Endothelial cell (in vitro differentiated cells): ENCODE results near the gene XXYLT1. TPM values are rescaled to one million over a fixed set of nuclear protein-coding genes. Genes with fewer than 3 reads are reported as not detected.
A peak's percentile ranks its signal among the peaks of the same experiment; 100 is the strongest.

Experiments
- DNase-seq: peaks from one replicate; pipeline ENCODE4 v3.0.0; 2021; ENCODE audit warnings: low spot score
- H3K27ac Mint-ChIP-seq: one replicate; pipeline ENCODE4 v1.8.0; 2021; ENCODE audit warnings: mixed read lengths, inconsistent platforms; ENCODE audit not compliant: unreplicated experiment
- H3K27me3 Mint-ChIP-seq: one replicate; pipeline ENCODE4 v1.8.0; 2021; ENCODE audit warnings: mild to moderate bottlenecking, moderate library complexity, mixed read lengths, inconsistent platforms; ENCODE audit not compliant: unreplicated experiment
- H3K36me3 Mint-ChIP-seq: one replicate; pipeline ENCODE4 v1.8.0; 2021; ENCODE audit warnings: mild to moderate bottlenecking, low read depth, mixed read lengths, inconsistent platforms; ENCODE audit not compliant: unreplicated experiment
- H3K4me1 Mint-ChIP-seq: one replicate; pipeline ENCODE4 v1.8.0; 2021; ENCODE audit warnings: mild to moderate bottlenecking, mixed read lengths, inconsistent platforms; ENCODE audit not compliant: unreplicated experiment
- H3K4me3 Mint-ChIP-seq: one replicate; pipeline ENCODE4 v1.8.0; 2021; ENCODE audit warnings: mild to moderate bottlenecking, mixed read lengths, inconsistent platforms; ENCODE audit not compliant: unreplicated experiment
- H3K9me3 Mint-ChIP-seq: one replicate; pipeline ENCODE4 v1.8.0; 2021; ENCODE audit warnings: mixed read lengths, inconsistent platforms; ENCODE audit not compliant: unreplicated experiment
- total RNA-seq: library from RNA; stranded (reverse); fragmentation: NEBNext Ultra II Directional; extraction: Animal tissue kit (Norgen Biotek cat#: 25700); gene quantifications from one replicate; pipeline ENCODE4 v1.2.1, GENCODE V29; 2021; ENCODE audit not compliant: unreplicated experiment
- TF ChIP-seq, protein P1 (sequence below): fragments of 200-600 bp; sonication (generic); IDR thresholded peaks from one replicate; pipeline ENCODE4 v1.5.0; 2021; ENCODE audit warnings: antibody characterized with exemption; ENCODE audit not compliant: unreplicated experiment

XXYLT1 gene
- total RNA-seq, 1 donor from 2014 or later = 25.0 TPM

DNA sequence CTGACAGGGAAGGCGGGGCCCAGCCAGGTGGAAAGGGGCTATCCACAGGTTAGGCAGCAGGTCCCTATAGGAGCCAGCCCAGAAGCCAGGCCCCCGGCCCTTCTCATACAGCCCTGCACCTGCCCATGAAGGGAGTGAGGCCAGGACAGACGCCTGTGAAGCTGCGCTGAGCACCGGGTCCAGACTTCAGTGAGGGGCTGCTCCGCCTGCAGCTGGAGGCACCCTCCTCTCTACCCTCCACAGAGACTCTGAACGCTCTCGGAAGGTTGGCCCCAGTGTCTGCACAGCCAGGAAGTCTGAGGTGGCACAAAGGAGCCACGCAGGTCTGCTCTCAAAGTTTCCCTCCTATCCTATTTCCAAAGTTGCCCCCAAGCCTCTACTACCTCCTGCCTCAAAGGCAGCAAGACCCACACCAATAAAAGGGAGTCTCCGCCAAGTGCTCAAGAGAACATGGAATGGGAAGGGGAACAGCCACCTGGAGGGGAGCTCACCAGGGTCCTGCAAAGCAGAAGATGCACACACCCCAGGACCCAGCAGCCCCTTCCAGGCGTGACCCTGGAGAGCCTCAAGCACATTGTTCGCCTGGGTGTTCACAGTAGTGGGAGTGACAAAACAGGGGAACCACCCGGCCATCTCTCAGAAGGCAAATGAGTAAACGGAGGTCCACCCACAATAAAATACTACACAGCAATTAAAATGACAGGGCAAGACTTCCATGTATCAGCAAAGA lies 19.5 kb downstream of the XXYLT1 start:
- H3K4me1 Mint-ChIP-seq = peaks cover 51% of the 10 kb centered on the region
- H3K4me3 Mint-ChIP-seq = no peak overlapping the region
- no peak for DNase-seq
- H3K9me3 Mint-ChIP-seq = no peaks in the 10 kb centered on the region
- H3K27ac Mint-ChIP-seq = no peak overlapping the region
- TF ChIP-seq, protein P1, sequence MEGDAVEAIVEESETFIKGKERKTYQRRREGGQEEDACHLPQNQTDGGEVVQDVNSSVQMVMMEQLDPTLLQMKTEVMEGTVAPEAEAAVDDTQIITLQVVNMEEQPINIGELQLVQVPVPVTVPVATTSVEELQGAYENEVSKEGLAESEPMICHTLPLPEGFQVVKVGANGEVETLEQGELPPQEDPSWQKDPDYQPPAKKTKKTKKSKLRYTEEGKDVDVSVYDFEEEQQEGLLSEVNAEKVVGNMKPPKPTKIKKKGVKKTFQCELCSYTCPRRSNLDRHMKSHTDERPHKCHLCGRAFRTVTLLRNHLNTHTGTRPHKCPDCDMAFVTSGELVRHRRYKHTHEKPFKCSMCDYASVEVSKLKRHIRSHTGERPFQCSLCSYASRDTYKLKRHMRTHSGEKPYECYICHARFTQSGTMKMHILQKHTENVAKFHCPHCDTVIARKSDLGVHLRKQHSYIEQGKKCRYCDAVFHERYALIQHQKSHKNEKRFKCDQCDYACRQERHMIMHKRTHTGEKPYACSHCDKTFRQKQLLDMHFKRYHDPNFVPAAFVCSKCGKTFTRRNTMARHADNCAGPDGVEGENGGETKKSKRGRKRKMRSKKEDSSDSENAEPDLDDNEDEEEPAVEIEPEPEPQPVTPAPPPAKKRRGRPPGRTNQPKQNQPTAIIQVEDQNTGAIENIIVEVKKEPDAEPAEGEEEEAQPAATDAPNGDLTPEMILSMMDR = no peak
- peaks cover 9% of the 10 kb centered on the region for H3K27me3 Mint-ChIP-seq
- H3K36me3 Mint-ChIP-seq = peaks cover 11% of the 10 kb centered on the region

DNA sequence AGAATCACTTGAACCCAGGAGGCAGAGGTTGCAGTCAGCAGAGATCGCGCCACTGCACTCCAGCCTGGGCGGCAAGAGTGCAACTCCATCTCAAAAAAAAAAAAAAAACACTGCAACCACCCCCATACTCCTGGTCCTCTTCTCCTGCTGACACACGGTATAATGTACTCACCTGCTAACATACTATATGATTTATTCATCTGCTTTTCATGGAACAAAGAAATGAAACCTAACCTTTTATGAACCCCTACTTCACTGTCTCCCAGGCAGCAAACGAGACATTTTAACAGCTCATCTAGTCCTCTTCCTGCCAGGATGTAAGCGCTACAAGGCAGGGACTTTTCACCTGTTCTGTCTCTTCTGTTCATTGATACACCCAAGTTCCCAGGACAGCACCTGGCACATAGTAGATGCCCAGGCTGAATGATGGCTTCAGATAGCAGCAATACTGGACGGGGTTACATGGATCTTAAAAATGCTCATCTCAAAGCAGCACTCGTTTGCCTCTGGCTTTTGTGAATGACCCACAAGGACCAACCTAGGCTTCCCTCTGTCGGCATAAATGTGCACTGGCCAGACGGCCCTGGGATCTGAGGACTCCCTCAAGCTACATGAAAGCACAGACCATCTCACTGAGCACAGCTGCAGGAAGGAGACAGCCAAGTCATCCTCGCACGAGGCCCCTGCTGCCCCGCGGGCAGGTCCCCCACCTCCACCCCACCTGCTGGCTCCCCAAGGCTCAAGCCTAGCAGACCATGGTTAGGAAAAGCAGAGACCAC lies 20.3 kb downstream of the XXYLT1 start:
- peaks cover 47% of the 10 kb centered on the region for H3K4me1 Mint-ChIP-seq
- DNase-seq = no peak

GRCh38 chr3:195249858-195250464 lies 21.0 kb downstream of the XXYLT1 start:
- H3K9me3 Mint-ChIP-seq = no peaks in the 10 kb centered on the region
- no peak overlapping the region for H3K4me3 Mint-ChIP-seq
- TF ChIP-seq, protein P1 = no peak
- DNase-seq = no peak
- no peak overlapping the region for H3K27ac Mint-ChIP-seq
- peaks cover 9% of the 10 kb centered on the region for H3K27me3 Mint-ChIP-seq
- H3K4me1 Mint-ChIP-seq = peaks cover 47% of the 10 kb centered on the region
- peaks cover 19% of the 10 kb centered on the region for H3K36me3 Mint-ChIP-seq

More for the DNA sequence above, 20.3 kb downstream of the XXYLT1 start:
- Mint-ChIP-seq H3K9me3 (no peaks in the 10 kb centered on the region), H3K27ac (no peak overlapping the region), H3K27me3 (peaks cover 9% of the 10 kb centered on the region), H3K4me3 (no peak overlapping the region), H3K36me3 (peaks cover 18% of the 10 kb centered on the region)
- TF ChIP-seq, protein P1 = no peak

DNA sequence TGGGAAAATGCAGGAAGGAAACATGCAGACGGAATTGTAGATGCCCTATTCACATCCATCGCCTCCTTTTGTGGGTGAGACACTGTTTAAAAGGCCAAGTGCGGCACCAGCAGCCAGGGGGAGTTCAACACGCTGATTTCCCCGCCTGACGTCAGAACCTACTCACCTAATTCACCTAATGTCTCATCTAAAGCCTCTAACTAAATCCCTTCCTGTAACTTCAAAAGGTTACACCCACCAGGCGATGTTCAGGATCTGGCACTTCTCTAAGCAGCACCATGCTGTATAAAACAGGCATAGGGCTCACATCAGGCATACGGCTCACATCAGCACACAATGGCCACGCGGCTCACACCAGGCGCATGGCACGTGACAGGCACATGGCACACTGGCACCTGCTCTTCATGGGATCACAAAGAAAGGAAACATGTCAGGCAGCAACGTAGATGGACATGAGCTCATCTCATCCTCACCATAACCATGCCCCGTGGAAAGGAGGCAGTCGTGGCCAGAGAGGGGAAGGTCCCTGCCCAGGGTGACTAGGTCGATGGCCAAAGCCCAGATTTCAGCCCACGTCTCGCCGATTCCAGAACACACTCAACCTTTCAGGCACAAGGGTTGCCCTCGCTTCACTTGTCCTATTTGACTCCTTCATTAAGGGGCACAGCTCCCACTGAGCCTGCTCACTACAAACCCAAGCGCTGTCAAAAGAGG lies 21.7 kb downstream of the XXYLT1 start:
- Mint-ChIP-seq H3K36me3 (peaks cover 19% of the 10 kb centered on the region), H3K4me1 (peaks cover 45% of the 10 kb centered on the region), H3K27ac (peak overlapping the region; percentile 52), H3K27me3 (peaks cover 9% of the 10 kb centered on the region), H3K9me3 (no peaks in the 10 kb centered on the region), H3K4me3 (no peak overlapping the region)
- no peak for DNase-seq
- TF ChIP-seq, protein P1 = no peak
